ENCODE data around the gene SLC40A1. TPM values are rescaled to one million over a fixed set of nuclear protein-coding genes. Genes with fewer than 3 reads are reported as not detected.

Gene SLC40A1
- total and polyA plus RNA-seq, 2 of the 13 experiments (the other 11 are each of a cell fraction or from before 2014, with no cell fraction given) = 10.6 to 24.9 TPM

DNA sequence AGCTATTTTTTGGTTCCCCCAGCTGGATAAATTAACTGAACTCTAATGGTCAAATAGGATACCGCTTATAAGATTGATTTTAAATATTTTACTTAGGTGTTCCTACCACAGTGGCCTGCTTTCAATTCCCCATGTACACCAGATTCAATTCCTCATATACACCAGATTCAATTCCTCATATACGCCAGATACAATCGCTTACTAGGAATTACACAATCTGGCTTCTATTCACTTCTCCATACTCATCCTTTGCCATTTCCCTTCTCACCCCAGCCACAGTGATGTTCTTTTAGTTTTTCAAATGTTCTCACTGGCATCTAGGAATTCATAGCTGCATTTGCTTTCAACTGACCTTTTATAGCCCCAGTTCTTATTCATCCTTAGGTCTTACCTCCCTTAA, 66.5 kb downstream of the SLC40A1 start:
- in situ Hi-C loops (cut with HindIII; ENCODE audit: extremely low pct_ligation_motif_present, low pct_unique_long_range_greater_than_20kb) = no loop called here
- intact Hi-C loops (cut with micrococcal nuclease; ENCODE audit: unreplicated experiment) = no loop called here
- BruUV-seq (replicated peaks) = no TSS peak
- H3K27me3 ChIP-seq (ENCODE audit: control insufficient read depth in 1 of 2, insufficient read depth in 2 of 2, low read length in 2 of 2) = no peaks in the 10 kb centered on the region
- H3K36me3 ChIP-seq (replicated peaks in 1 of 2; ENCODE audit: control insufficient read depth in 1 of 2, insufficient read depth in 2 of 2, low read length in 2 of 2) = no peaks in the 10 kb centered on the region
- no peak for DNase-seq (ENCODE audit: low spot score)
- no peaks in the 10 kb centered on the region for H4K20me1 ChIP-seq (ENCODE audit: insufficient read depth, low read length)
- FAIRE-seq = no peak
- ChIA-PET CTCF (ENCODE audit: low intra/inter-chr PET ratio, low total read pairs) (no interaction called here), POLR2A (interaction anchor here (1.2 kb wide), 1 partner anchor 66 kb away, joined by 3 read pairs; the partner anchor contains the start of gene SLC40A1)
- 0 out of 2 replicates have a peak, but pooled peaks cover 11% of the 10 kb centered on the region for H3K9me3 ChIP-seq (ENCODE audit: low read length)
- ATAC-seq = no peak
- H3K27ac ChIP-seq (ENCODE audit: extremely low read length, insufficient read depth, low read length) = no peak overlapping the region
- H3K79me2 ChIP-seq (ENCODE audit: insufficient read depth, low read length) = no peaks in the 10 kb centered on the region
- H2AFZ ChIP-seq (ENCODE audit: low read length) = no peak overlapping the region
- no peak overlapping the region for H3K4me3 ChIP-seq (replicated peaks in 1 of 3; ENCODE audit: insufficient read depth in 1 of 3, low read depth in 2 of 3, low read length in 3 of 3)
- H3K4me1 ChIP-seq (ENCODE audit: insufficient read depth, low read length) = peaks cover 18% of the 10 kb centered on the region
- H3K9ac ChIP-seq (ENCODE audit: insufficient read depth, low read depth, low read length) = no peak overlapping the region
- no peak overlapping the region for H3K4me2 ChIP-seq (ENCODE audit: low read depth, low read length)
- TF ChIP-seq SP2 (CRISPR knock-in tag; IDR thresholded peaks at IDR 0.05) (no peak), ZNF747 (CRISPR knock-in tag; IDR thresholded peaks at IDR 0.05; ENCODE audit: borderline replicate concordance) (no peak), TBP (CRISPR knock-in tag; IDR thresholded peaks at IDR 0.05) (no peak), ZNF550 (CRISPR knock-in tag; IDR thresholded peaks at IDR 0.05; ENCODE audit: borderline replicate concordance) (no peak), TGIF2 (CRISPR knock-in tag; IDR thresholded peaks at IDR 0.05) (no peak), HIVEP1 (CRISPR knock-in tag; IDR thresholded peaks at IDR 0.05) (no peak), AGO2 (optimal IDR thresholded peaks at IDR 0.05; ENCODE audit: low read depth, low read length) (no peak), ZNF256 (CRISPR knock-in tag; conservative IDR thresholded peaks at IDR 0.05) (no peak), ETV5 (CRISPR knock-in tag; IDR thresholded peaks at IDR 0.05; ENCODE audit: borderline replicate concordance) (no peak)
- TF ChIP-seq, protein P1, sequence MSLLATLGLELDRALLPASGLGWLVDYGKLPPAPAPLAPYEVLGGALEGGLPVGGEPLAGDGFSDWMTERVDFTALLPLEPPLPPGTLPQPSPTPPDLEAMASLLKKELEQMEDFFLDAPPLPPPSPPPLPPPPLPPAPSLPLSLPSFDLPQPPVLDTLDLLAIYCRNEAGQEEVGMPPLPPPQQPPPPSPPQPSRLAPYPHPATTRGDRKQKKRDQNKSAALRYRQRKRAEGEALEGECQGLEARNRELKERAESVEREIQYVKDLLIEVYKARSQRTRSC (CRISPR knock-in tag; IDR thresholded peaks at IDR 0.05; ENCODE audit: low read depth) = no peak
- TF ChIP-seq, protein P2, sequence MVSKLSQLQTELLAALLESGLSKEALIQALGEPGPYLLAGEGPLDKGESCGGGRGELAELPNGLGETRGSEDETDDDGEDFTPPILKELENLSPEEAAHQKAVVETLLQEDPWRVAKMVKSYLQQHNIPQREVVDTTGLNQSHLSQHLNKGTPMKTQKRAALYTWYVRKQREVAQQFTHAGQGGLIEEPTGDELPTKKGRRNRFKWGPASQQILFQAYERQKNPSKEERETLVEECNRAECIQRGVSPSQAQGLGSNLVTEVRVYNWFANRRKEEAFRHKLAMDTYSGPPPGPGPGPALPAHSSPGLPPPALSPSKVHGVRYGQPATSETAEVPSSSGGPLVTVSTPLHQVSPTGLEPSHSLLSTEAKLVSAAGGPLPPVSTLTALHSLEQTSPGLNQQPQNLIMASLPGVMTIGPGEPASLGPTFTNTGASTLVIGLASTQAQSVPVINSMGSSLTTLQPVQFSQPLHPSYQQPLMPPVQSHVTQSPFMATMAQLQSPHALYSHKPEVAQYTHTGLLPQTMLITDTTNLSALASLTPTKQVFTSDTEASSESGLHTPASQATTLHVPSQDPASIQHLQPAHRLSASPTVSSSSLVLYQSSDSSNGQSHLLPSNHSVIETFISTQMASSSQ (IDR thresholded peaks at IDR 0.05; ENCODE audit: low read depth) = no peak
- TF ChIP-seq, protein P2 (CRISPR knock-in tag; IDR thresholded peaks at IDR 0.05; ENCODE audit: borderline replicate concordance) = no peak
- TF ChIP-seq, protein P3, sequence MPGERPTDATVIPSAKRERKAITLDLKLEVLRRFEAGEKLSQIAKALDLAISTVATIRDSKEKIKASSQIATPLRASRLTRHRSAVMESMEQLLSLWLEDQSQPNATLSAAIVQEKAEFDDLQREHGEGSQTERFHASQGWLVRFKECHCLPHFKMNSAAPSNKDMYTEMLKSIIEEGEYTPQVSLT (CRISPR knock-in tag; IDR thresholded peaks at IDR 0.05; ENCODE audit: borderline replicate concordance, low read depth) = no peak
- TF ChIP-seq, protein P4, sequence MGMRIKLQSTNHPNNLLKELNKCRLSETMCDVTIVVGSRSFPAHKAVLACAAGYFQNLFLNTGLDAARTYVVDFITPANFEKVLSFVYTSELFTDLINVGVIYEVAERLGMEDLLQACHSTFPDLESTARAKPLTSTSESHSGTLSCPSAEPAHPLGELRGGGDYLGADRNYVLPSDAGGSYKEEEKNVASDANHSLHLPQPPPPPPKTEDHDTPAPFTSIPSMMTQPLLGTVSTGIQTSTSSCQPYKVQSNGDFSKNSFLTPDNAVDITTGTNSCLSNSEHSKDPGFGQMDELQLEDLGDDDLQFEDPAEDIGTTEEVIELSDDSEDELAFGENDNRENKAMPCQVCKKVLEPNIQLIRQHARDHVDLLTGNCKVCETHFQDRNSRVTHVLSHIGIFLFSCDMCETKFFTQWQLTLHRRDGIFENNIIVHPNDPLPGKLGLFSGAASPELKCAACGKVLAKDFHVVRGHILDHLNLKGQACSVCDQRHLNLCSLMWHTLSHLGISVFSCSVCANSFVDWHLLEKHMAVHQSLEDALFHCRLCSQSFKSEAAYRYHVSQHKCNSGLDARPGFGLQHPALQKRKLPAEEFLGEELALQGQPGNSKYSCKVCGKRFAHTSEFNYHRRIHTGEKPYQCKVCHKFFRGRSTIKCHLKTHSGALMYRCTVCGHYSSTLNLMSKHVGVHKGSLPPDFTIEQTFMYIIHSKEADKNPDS (CRISPR knock-in tag; IDR thresholded peaks at IDR 0.05) = no peak
- TF ChIP-seq, protein P5, sequence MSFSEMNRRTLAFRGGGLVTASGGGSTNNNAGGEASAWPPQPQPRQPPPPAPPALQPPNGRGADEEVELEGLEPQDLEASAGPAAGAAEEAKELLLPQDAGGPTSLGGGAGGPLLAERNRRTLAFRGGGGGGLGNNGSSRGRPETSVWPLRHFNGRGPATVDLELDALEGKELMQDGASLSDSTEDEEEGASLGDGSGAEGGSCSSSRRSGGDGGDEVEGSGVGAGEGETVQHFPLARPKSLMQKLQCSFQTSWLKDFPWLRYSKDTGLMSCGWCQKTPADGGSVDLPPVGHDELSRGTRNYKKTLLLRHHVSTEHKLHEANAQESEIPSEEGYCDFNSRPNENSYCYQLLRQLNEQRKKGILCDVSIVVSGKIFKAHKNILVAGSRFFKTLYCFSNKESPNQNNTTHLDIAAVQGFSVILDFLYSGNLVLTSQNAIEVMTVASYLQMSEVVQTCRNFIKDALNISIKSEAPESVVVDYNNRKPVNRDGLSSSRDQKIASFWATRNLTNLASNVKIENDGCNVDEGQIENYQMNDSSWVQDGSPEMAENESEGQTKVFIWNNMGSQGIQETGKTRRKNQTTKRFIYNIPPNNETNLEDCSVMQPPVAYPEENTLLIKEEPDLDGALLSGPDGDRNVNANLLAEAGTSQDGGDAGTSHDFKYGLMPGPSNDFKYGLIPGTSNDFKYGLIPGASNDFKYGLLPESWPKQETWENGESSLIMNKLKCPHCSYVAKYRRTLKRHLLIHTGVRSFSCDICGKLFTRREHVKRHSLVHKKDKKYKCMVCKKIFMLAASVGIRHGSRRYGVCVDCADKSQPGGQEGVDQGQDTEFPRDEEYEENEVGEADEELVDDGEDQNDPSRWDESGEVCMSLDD (CRISPR knock-in tag; IDR thresholded peaks at IDR 0.05; ENCODE audit: borderline replicate concordance) = no peak
- whole genome bisulfite sequencing (ENCODE audit: low lambda C conversion rate) = 94% methylated on average over 3 of the region's 3 CpGs
